B cell (primary cell): ENCODE measurements around the gene ARMC5. TPM values are rescaled to one million over a fixed set of nuclear protein-coding genes. Genes with fewer than 3 reads are reported as not detected.

Source experiments
- ATAC-seq: fragments of 200-7000 bp; cut with Tn5 transposase; one replicate; pipeline ENCODE4 v1.10.0; 2021; ENCODE audit warnings: low read depth, mild to moderate bottlenecking, moderate number of reproducible peaks, moderate library complexity
- CTCF ChIA-PET: fragments of 350-600 bp; sonication (Branson Sonifier 250); formaldehyde crosslinking; loops from one replicate; lab custom pipeline; 2021; ENCODE audit warnings: antibody characterized with exemption, inconsistent platforms; lab: Charles Lee
- POLR2A ChIA-PET: fragments of 350-600 bp; sonication (Branson Sonifier 250); formaldehyde crosslinking; loops from one replicate; lab custom pipeline; 2021; ENCODE audit warnings: antibody characterized with exemption; lab: Charles Lee
- DNase-seq: peaks from one replicate; pipeline ENCODE4 v3.0.0; 2013
- H2AFZ ChIP-seq: 2 replicates; pipeline ENCODE4 v1.6.1; 2012; ENCODE audit warnings: mild to moderate bottlenecking, low read depth, low read length; ENCODE audit not compliant: insufficient read depth, poor library complexity, severe bottlenecking
- H3K27ac ChIP-seq, 2 donors: 1 replicate in 1 of 2; 2 replicates in 1 of 2; pipeline ENCODE4 v1.5.1; 2012 to 2013; ENCODE audit warnings: low read length in 2 of 2, mild to moderate bottlenecking in 2 of 2, moderate library complexity in 1 of 2
- H3K27me3 ChIP-seq, 4 experiments: fragments of 200-600 bp in 1 of 4; sonication (generic) in 1 of 4; replicated peaks in 1 of 4; 1 replicate in 2 of 4; 2 replicates in 2 of 4; pipeline versions ENCODE4 v1.6.1 to v1.7.0; 2013 to 2016; ENCODE audit warnings: low read length in 3 of 4, mild to moderate bottlenecking in 2 of 4, mixed read lengths in 1 of 4, moderate library complexity in 1 of 4; ENCODE audit not compliant: insufficient read depth in 4 of 4, control insufficient read depth in 3 of 4; ENCODE audit errors: control extremely low read depth in 1 of 4
- H3K36me3 ChIP-seq, 2 experiments: replicated peaks in 1 of 2; 1 replicate in 1 of 2; 2 replicates in 1 of 2; pipeline versions ENCODE4 v1.6.1 to v1.7.1; 2013; ENCODE audit warnings: low read length in 1 of 2; ENCODE audit not compliant: insufficient read depth in 2 of 2, control insufficient read depth in 1 of 2; ENCODE audit errors: control extremely low read depth in 1 of 2, extremely low read depth in 1 of 2
- H3K4me1 ChIP-seq, 2 donors: fragments of 200-600 bp in 1 of 2; sonication (generic) in 1 of 2; 1 replicate in 1 of 2; 2 replicates in 1 of 2; pipeline versions ENCODE4 v1.5.1 to v1.6.1; 2013 to 2017; ENCODE audit warnings: low read length in 2 of 2; ENCODE audit not compliant: control insufficient read depth in 2 of 2, insufficient read depth in 2 of 2
- H3K4me2 ChIP-seq: replicated peaks from 2 replicates; pipeline ENCODE3; 2012; ENCODE audit warnings: mild to moderate bottlenecking, low read depth, low read length; ENCODE audit not compliant: poor library complexity, severe bottlenecking
- H3K4me3 ChIP-seq, 5 experiments: fragments of 200-600 bp in 1 of 5; sonication (generic) in 1 of 5; 1 replicate in 3 of 5; 2 replicates in 2 of 5; pipeline versions ENCODE4 v1.5.1 to v1.7.0; 2011 to 2016; ENCODE audit warnings: low read length in 4 of 5, mild to moderate bottlenecking in 4 of 5, low read depth in 2 of 5, control low read depth in 1 of 5, moderate library complexity in 1 of 5; ENCODE audit not compliant: insufficient read depth in 1 of 5; ENCODE audit errors: control extremely low read depth in 1 of 5, extremely low read depth in 1 of 5
- H3K79me2 ChIP-seq: fragments of 200-600 bp; sonication (generic); one replicate; pipeline ENCODE4 v1.6.0; 2016; ENCODE audit warnings: low read length; ENCODE audit not compliant: control insufficient read depth, insufficient read depth
- H3K9ac ChIP-seq: fragments of 200-600 bp; sonication (generic); 2 replicates; pipeline ENCODE4 v1.6.1; 2017; ENCODE audit warnings: mild to moderate bottlenecking, low read length, moderate library complexity
- H3K9me3 ChIP-seq, 3 donors: one replicate each; pipeline versions ENCODE4 v1.6.1 to v1.7.1; 2013; ENCODE audit warnings: low read length in 2 of 3; ENCODE audit not compliant: control insufficient read depth in 2 of 3, insufficient read depth in 1 of 3; ENCODE audit errors: control extremely low read depth in 1 of 3
- H4K20me1 ChIP-seq: 2 replicates; pipeline ENCODE4 v1.6.0; 2012; ENCODE audit warnings: mild to moderate bottlenecking, low read length; ENCODE audit not compliant: insufficient read depth, control insufficient read depth, poor library complexity, severe bottlenecking
- H3K27ac Mint-ChIP-seq: one replicate; pipeline ENCODE4 v1.8.0; 2021; ENCODE audit warnings: mixed read lengths
- H3K27me3 Mint-ChIP-seq: one replicate; pipeline ENCODE4 v1.8.0; 2021; ENCODE audit warnings: mixed read lengths
- H3K4me1 Mint-ChIP-seq: one replicate; pipeline ENCODE4 v1.8.0; 2021; ENCODE audit warnings: mixed read lengths
- H3K4me3 Mint-ChIP-seq: one replicate; pipeline ENCODE4 v1.8.0; 2021; ENCODE audit warnings: mixed read lengths
- H3K9me3 Mint-ChIP-seq: one replicate; pipeline ENCODE4 v1.8.0; 2022; ENCODE audit warnings: mixed read lengths; ENCODE audit not compliant: insufficient read depth
- CTCF ChIP-seq: fragments of 200-600 bp; IDR thresholded peaks from one replicate; pipeline ENCODE4 v1.8.0; 2022; ENCODE audit warnings: antibody characterized with exemption, mild to moderate bottlenecking
- EZH2 ChIP-seq: IDR thresholded peaks from 2 replicates; pipeline ENCODE4 v1.6.1; 2012; ENCODE audit warnings: borderline replicate concordance, low read depth, mild to moderate bottlenecking, moderate library complexity, low read length; ENCODE audit not compliant: insufficient read depth, poor library complexity, severe bottlenecking
- WGBS: methylation state at CpG from one replicate; pipeline ENCODE4 v1.1.5; 2013; ENCODE audit warnings: missing lambda C conversion rate; ENCODE audit not compliant: insufficient coverage; 5-methylcytosine and 5-hydroxymethylcytosine counted together
- intact Hi-C: fragments of 100-400 bp; cut with micrococcal nuclease; formaldehyde crosslinking; loops from one replicate; pipeline ENCODE4 v1.10.0; 2022
- polyA plus RNA-seq: library from polyadenylated mRNA; depleted of rRNA; stranded (reverse); fragments of >200 nt; gene quantifications from 2 replicates; pipeline ENCODE4 v1.2.3, GENCODE V29; 2012
- total RNA-seq, 2 donors: library from RNA; stranded (reverse); fragments of 120-200 nt in 1 of 2; gene quantifications; 1 replicate in 1 of 2; 2 replicates in 1 of 2; pipeline versions ENCODE4 v1.2.3 to v1.2.4, GENCODE V29; 2013 to 2022

Gene ARMC5
- total and polyA plus RNA-seq, 2 donors (not counting 1 experiment from before 2014, with no cell fraction given) = 11.7 to 15.4 TPM

- H3K9ac ChIP-seq = no peak overlapping the region
- H2AFZ ChIP-seq = no peak overlapping the region
- H3K4me1 Mint-ChIP-seq = peaks cover 40% of the 10 kb centered on the region
- H4K20me1 ChIP-seq = no peaks in the 10 kb centered on the region
- H3K27ac Mint-ChIP-seq = no peak overlapping the region
- H3K36me3 ChIP-seq = peaks cover 0 to 20% of the 10 kb centered on the region in 2 experiments
- no peak overlapping the region for H3K4me3 ChIP-seq
- TF ChIP-seq CTCF (no peak), EZH2 (no peak)
- H3K4me2 ChIP-seq = no peak overlapping the region
- H3K4me3 Mint-ChIP-seq = no peak overlapping the region
- ATAC-seq (no peak), DNase-seq (no peak)
- 98% methylated on average over 16 of the region's 17 CpGs for WGBS
- ChIA-PET POLR2A (interaction anchor here (0.6 kb wide), 1 partner anchor 323 kb away, joined by 3 read pairs; no protein-coding TSS in a partner anchor), CTCF (no interaction called here)
- H3K27me3 ChIP-seq = no peaks in the 10 kb centered on the region
- H3K9me3 Mint-ChIP-seq = no peaks in the 10 kb centered on the region
- no peak overlapping the region for H3K27ac ChIP-seq
- H3K9me3 ChIP-seq = no peaks in the 10 kb centered on the region
- H3K4me1 ChIP-seq = peaks cover 19 to 22% of the 10 kb centered on the region in 2 donors
- H3K27me3 Mint-ChIP-seq = no peaks in the 10 kb centered on the region
- intact Hi-C loops = no loop called here
- peaks cover 7% of the 10 kb centered on the region for H3K79me2 ChIP-seq
These were observed 5.5 kb downstream of the ARMC5 start for GRCh38 chr16:31464781-31465260.

GRCh38 chr16:31465788-31466370, 6.6 kb downstream of the ARMC5 start:
- CTCF ChIA-PET = no interaction called here
- Histone ChIP-seq H3K4me1 (peaks cover 12% of the 10 kb centered on the region in 2 donors), H3K27me3 (peaks cover 0 to 2% (median 0%) of the 10 kb centered on the region in 4 experiments), H3K36me3 (peaks cover 0 to 20% of the 10 kb centered on the region in 2 experiments), H3K4me3 (no peak overlapping the region), H3K9me3 (no peaks in the 10 kb centered on the region), H4K20me1 (no peaks in the 10 kb centered on the region), H3K27ac (no peak overlapping the region), H3K4me2 (no peak overlapping the region), H3K9ac (no peak overlapping the region), H3K79me2 (peaks cover 7% of the 10 kb centered on the region), H2AFZ (no peak overlapping the region)
- Mint-ChIP-seq H3K9me3 (no peaks in the 10 kb centered on the region), H3K27ac (no peak overlapping the region), H3K4me3 (no peak overlapping the region), H3K4me1 (peaks cover 32% of the 10 kb centered on the region), H3K27me3 (no peaks in the 10 kb centered on the region)
- WGBS = 72% methylated on average over 18 of the region's 20 CpGs
- TF ChIP-seq EZH2 (no peak), CTCF (no peak)
- intact Hi-C loops = no loop called here
- POLR2A ChIA-PET = no interaction called here
- no peak for DNase-seq
- ATAC-seq = no peak
